Measurements from ENCODE around the gene MDK.

The MDK gene

GRCh38 chr11:46357483-46357936, 24.0 kb upstream of the MDK start:
- TF ChIP-seq REST (IDR thresholded peaks at IDR 0.05; ENCODE audit: insufficient read depth in 1 of 2, low read depth in 2 of 2, low read length in 2 of 2), result no peak
- no peak for TF ChIP-seq TAF1 (IDR thresholded peaks at IDR 0.05; ENCODE audit: borderline replicate concordance, insufficient read depth, low read length)
- TF ChIP-seq SIN3A (IDR thresholded peaks at IDR 0.05; ENCODE audit: borderline replicate concordance, insufficient read depth, low read length), result no peak
- no peak for TF ChIP-seq FOXP2 (optimal IDR thresholded peaks at IDR 0.05; ENCODE audit: borderline replicate concordance, extremely low read depth, extremely low read length, insufficient read depth)
- no peak for TF ChIP-seq POLR2AphosphoS5 (IDR thresholded peaks at IDR 0.05; ENCODE audit: low read depth, low read length)

GRCh38 chr11:46359953-46360352, 21.5 kb upstream of the MDK start:
- TF ChIP-seq POLR2AphosphoS5 (IDR thresholded peaks at IDR 0.05; ENCODE audit: low read depth, low read length) (no peak), TAF1 (IDR thresholded peaks at IDR 0.05; ENCODE audit: borderline replicate concordance, insufficient read depth, low read length) (no peak), SIN3A (IDR thresholded peaks at IDR 0.05; ENCODE audit: borderline replicate concordance, insufficient read depth, low read length) (no peak), REST (IDR thresholded peaks at IDR 0.05; ENCODE audit: insufficient read depth in 1 of 2, low read depth in 2 of 2, low read length in 2 of 2) (no peak), FOXP2 (optimal IDR thresholded peaks at IDR 0.05; ENCODE audit: borderline replicate concordance, extremely low read depth, extremely low read length, insufficient read depth) (no peak)

- TF ChIP-seq POLR2AphosphoS5 (IDR thresholded peaks at IDR 0.05; ENCODE audit: low read depth, low read length), result no peak
- TF ChIP-seq TAF1 (IDR thresholded peaks at IDR 0.05; ENCODE audit: borderline replicate concordance, insufficient read depth, low read length), result no peak
- no peak for TF ChIP-seq REST (IDR thresholded peaks at IDR 0.05; ENCODE audit: insufficient read depth in 1 of 2, low read depth in 2 of 2, low read length in 2 of 2)
- no peak for TF ChIP-seq FOXP2 (optimal IDR thresholded peaks at IDR 0.05; ENCODE audit: borderline replicate concordance, extremely low read depth, extremely low read length, insufficient read depth)
- no peak for TF ChIP-seq SIN3A (IDR thresholded peaks at IDR 0.05; ENCODE audit: borderline replicate concordance, insufficient read depth, low read length)
Observed at GRCh38 chr11:46360878-46361277, 20.6 kb upstream of the MDK start.

- TF ChIP-seq FOXP2 (optimal IDR thresholded peaks at IDR 0.05; ENCODE audit: borderline replicate concordance, extremely low read depth, extremely low read length, insufficient read depth) (no peak), POLR2AphosphoS5 (IDR thresholded peaks at IDR 0.05; ENCODE audit: low read depth, low read length) (no peak), SIN3A (IDR thresholded peaks at IDR 0.05; ENCODE audit: borderline replicate concordance, insufficient read depth, low read length) (no peak; the same call in 1 of the 2 replicates), TAF1 (IDR thresholded peaks at IDR 0.05; ENCODE audit: borderline replicate concordance, insufficient read depth, low read length) (no peak), REST (IDR thresholded peaks at IDR 0.05; ENCODE audit: insufficient read depth in 1 of 2, low read depth in 2 of 2, low read length in 2 of 2) (no peak)
Observed at GRCh38 chr11:46361283-46362155, 19.9 kb upstream of the MDK start.

All from PFSK-1 (cell line).